Hematopoietic multipotent progenitor cell treated with erythropoietin and hydrocortisone succinate and interleukin-3 and kit ligand, for 15 days (in vitro differentiated cells): ENCODE results near the gene TOX2.

Experiments
- DNase-seq: peaks from one replicate; pipeline ENCODE4 v3.0.0-alpha.2; 2015; ENCODE audit warnings: low spot score

TOX2 gene

GRCh38 chr20:43914311-43915210 is at the start of gene TOX2:
TOX2 (plus strand) TSS chr20:43914852; CDS start chr20:43914892, 40 bp downstream.
- DNase-seq = no peak

- DNase-seq = no peak
Measured at GRCh38 chr20:43868091-43868490, 46.6 kb upstream of the TOX2 start.

- no peak for DNase-seq
Measured at GRCh38 chr20:43870484-43870883, 44.2 kb upstream of the TOX2 start.

- DNase-seq = no peak
Measured at GRCh38 chr20:43878776-43879175, 35.9 kb upstream of the TOX2 start.

GRCh38 chr20:43893930-43894329 is 20.7 kb upstream of the TOX2 start:
- no peak for DNase-seq

- no peak for DNase-seq
Measured at GRCh38 chr20:43894491-43894890, 20.2 kb upstream of the TOX2 start.

GRCh38 chr20:43895235-43895634 is 19.4 kb upstream of the TOX2 start:
- DNase-seq = no peak

- DNase-seq = no peak
Measured at GRCh38 chr20:43899274-43900120, 15.2 kb upstream of the TOX2 start.

- no peak for DNase-seq
Measured at GRCh38 chr20:43900121-43900466, 14.6 kb upstream of the TOX2 start.

- no peak for DNase-seq
Measured at GRCh38 chr20:43900496-43900895, 14.2 kb upstream of the TOX2 start.

GRCh38 chr20:43901296-43901695 is 13.4 kb upstream of the TOX2 start:
- no peak for DNase-seq

- DNase-seq = no peak
Measured at GRCh38 chr20:43903953-43904826, 10.5 kb upstream of the TOX2 start.

GRCh38 chr20:43904827-43905177 is 9.8 kb upstream of the TOX2 start:
- no peak for DNase-seq

- DNase-seq = no peak
Measured at GRCh38 chr20:43906505-43907034, 8.1 kb upstream of the TOX2 start.

- no peak for DNase-seq
Measured at GRCh38 chr20:43909211-43909610, 5.4 kb upstream of the TOX2 start.

- no peak for DNase-seq
Measured at GRCh38 chr20:43909720-43910119, 4.9 kb upstream of the TOX2 start.

GRCh38 chr20:43910564-43910963 is 4.1 kb upstream of the TOX2 start:
- no peak for DNase-seq

- DNase-seq = no peak
Measured at GRCh38 chr20:43911066-43911465, 3.6 kb upstream of the TOX2 start.

GRCh38 chr20:43913291-43914025 is 1.2 kb upstream of the TOX2 start:
- no peak for DNase-seq

- DNase-seq = no peak
Measured at GRCh38 chr20:43915211-43916072, 790 bp downstream of the TOX2 start.
